22Rv1 (cell line): ENCODE data around the gene ZNF468.
"Not testable (repeated sequence)": the region's sequence is repeated elsewhere in the genome, so short reads cannot be mapped to it uniquely, and the experiment has no call there.

Experiments
- CTCF ChIP-seq: fragments of 450-650 bp; IDR thresholded peaks from 2 replicates; pipeline ENCODE4 v1.5.1; 2017; ENCODE audit warnings: mild to moderate bottlenecking
- ZFX ChIP-seq: fragments of 450-650 bp; IDR thresholded peaks from 2 replicates; pipeline ENCODE4 v1.6.1; 2017; ENCODE audit warnings: antibody characterized with exemption, borderline replicate concordance

GRCh38 chr19:52868031-52868430 is 10.6 kb upstream of the ZNF468 start:
- not testable (repeated sequence) for TF ChIP-seq CTCF, ZFX
